Breast epithelium (tissue), 4 donors: ENCODE data around the gene ZC3H14. TPM values are rescaled to one million over a fixed set of nuclear protein-coding genes. Genes with fewer than 3 reads are reported as not detected.

Experiments used
- DNase-seq, 2 donors: peaks; one replicate each; pipeline ENCODE4 v3.0.0-alpha.2; 2019; ENCODE audit warnings: low spot score in 2 of 2
- H3K27ac ChIP-seq, 2 donors: fragments of 200-600 bp; sonication (generic) in 1 of 2; one replicate each; pipeline ENCODE4 v1.5.1; 2016 to 2019; ENCODE audit warnings: mild to moderate bottlenecking in 1 of 2
- H3K27me3 ChIP-seq, 2 donors: fragments of 200-600 bp; sonication (generic) in 1 of 2; one replicate each; pipeline versions ENCODE4 v1.5.1 to v1.6.0; 2017 to 2019; ENCODE audit warnings: control low read depth in 1 of 2, mild to moderate bottlenecking in 1 of 2
- H3K36me3 ChIP-seq: fragments of 200-600 bp; one replicate; pipeline ENCODE4 v1.5.1; 2019
- H3K4me1 ChIP-seq, 2 donors: fragments of 200-600 bp; sonication (generic); one replicate each; pipeline ENCODE4 v1.5.1; 2016 to 2019; ENCODE audit warnings: control low read depth in 1 of 2
- H3K4me3 ChIP-seq, 3 donors: fragments of 200-600 bp; sonication (generic); 1 replicate in 2 of 3; 2 replicates in 1 of 3; pipeline ENCODE4 v1.5.1; 2016 to 2019; ENCODE audit warnings: mild to moderate bottlenecking in 3 of 3, moderate library complexity in 2 of 3
- H3K9me3 ChIP-seq, 2 donors: fragments of 200-600 bp; sonication (generic) in 1 of 2; one replicate each; pipeline ENCODE4 v1.5.1; 2016 to 2019; ENCODE audit warnings: control low read depth in 1 of 2
- POLR2A ChIP-seq: fragments of 450-650 bp; IDR thresholded peaks from one replicate; pipeline ENCODE4 v1.6.1; 2016; ENCODE audit warnings: antibody characterized with exemption, mild to moderate bottlenecking, moderate library complexity
- POLR2AphosphoS5 ChIP-seq, 3 donors: sonication (generic); formaldehyde crosslinking; IDR thresholded peaks; one replicate each; pipeline ENCODE4 v1.6.1; 2017; ENCODE audit warnings: antibody characterized with exemption in 3 of 3
- intact Hi-C: fragments of 100-400 bp; cut with DNase I; formaldehyde crosslinking; loops from one replicate; pipeline ENCODE4 v1.15.1; 2023; ENCODE audit warnings: low total_unique reads
- total RNA-seq, 3 donors: library from RNA; depleted of rRNA; stranded (reverse); fragments of >200 nt; gene quantifications; one replicate each; pipeline ENCODE4 v1.1.0, GENCODE V29; 2016
- TF ChIP-seq, protein P1 (sequence below), 3 donors: fragments of 450-650 bp; IDR thresholded peaks; one replicate each; pipeline ENCODE4 v1.5.1; 2016 to 2017; ENCODE audit warnings: antibody characterized with exemption in 3 of 3, mild to moderate bottlenecking in 3 of 3, moderate library complexity in 3 of 3

ZC3H14 gene
- total RNA-seq: 100 to 1,000 TPM in 1 of 3 donors, 10 to 100 TPM in 2; 75.7 to 102 (median 76.7) TPM

DNA sequence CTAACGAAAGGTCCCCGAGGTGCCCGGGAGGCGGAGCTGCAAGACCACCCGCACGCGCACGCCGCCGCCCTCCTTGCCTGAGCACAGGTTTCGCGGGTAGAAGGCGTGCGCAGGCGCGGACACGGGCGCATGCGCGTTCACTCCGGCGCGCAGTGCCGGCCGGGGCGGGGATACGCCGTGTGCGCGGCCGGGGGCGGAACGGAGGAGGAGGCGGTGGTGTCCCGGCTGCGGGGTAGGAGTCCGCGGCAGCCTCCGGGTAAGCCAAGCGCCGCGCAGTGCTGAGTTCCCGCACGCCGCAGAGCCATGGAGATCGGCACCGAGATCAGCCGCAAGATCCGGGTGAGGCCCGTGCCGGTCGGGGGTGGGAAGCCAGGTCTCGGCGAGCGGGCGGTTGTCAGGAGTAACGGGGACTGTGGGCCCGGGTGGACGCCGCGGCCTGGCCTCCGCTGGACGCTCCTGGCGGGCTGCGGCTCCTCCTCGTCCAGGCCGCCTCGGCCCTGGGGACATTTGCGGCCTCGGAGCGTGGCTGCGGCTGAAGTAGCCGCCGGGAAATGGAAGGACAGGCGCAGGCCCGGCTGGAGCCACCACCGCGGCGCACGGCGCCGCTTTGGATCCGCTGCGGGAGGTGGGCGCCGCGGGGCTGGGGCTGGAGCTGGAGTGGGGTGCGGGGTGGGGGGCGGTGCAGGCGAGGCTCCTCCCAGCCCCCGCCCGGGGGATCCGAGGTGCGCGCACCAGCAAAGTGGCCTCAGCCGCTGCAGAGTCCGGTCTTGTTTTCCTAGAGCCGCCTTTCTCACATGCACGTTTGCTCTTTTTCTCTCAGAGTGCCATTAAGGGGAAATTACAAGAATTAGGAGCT lies at the start of gene ZC3H14:
TSS of gene ZC3H14 (plus strand) at position 207 of the 856 bp plus-strand sequence. CDS start at position 304, 97 bp downstream.
- intact Hi-C loops: no loop called here
- Histone ChIP-seq H3K27me3 (no peaks in the 10 kb centered on the region), H3K36me3 (no peaks in the 10 kb centered on the region), H3K27ac (peak within 1 kb of the TSS; percentile 87 to 97), H3K4me1 (no peaks in the 10 kb centered on the region), H3K4me3 (peak within 1 kb of the TSS; percentile 73 to 98 (median 77)), H3K9me3 (no peaks in the 10 kb centered on the region)
- TF ChIP-seq POLR2AphosphoS5 (IDR thresholded peaks at IDR 0.05) (peak; percentile 60 to 82 (median 75)), POLR2A (peak; percentile 51)
- TF ChIP-seq, protein P1, sequence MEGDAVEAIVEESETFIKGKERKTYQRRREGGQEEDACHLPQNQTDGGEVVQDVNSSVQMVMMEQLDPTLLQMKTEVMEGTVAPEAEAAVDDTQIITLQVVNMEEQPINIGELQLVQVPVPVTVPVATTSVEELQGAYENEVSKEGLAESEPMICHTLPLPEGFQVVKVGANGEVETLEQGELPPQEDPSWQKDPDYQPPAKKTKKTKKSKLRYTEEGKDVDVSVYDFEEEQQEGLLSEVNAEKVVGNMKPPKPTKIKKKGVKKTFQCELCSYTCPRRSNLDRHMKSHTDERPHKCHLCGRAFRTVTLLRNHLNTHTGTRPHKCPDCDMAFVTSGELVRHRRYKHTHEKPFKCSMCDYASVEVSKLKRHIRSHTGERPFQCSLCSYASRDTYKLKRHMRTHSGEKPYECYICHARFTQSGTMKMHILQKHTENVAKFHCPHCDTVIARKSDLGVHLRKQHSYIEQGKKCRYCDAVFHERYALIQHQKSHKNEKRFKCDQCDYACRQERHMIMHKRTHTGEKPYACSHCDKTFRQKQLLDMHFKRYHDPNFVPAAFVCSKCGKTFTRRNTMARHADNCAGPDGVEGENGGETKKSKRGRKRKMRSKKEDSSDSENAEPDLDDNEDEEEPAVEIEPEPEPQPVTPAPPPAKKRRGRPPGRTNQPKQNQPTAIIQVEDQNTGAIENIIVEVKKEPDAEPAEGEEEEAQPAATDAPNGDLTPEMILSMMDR (IDR thresholded peaks at IDR 0.05): peak in 1 of 3 donors; percentile 8
- DNase-seq: peak; percentile 57 to 75

- intact Hi-C loops: no loop called here
Measured at GRCh38 chr14:88515499-88516221, 47.2 kb upstream of the ZC3H14 start.

DNA sequence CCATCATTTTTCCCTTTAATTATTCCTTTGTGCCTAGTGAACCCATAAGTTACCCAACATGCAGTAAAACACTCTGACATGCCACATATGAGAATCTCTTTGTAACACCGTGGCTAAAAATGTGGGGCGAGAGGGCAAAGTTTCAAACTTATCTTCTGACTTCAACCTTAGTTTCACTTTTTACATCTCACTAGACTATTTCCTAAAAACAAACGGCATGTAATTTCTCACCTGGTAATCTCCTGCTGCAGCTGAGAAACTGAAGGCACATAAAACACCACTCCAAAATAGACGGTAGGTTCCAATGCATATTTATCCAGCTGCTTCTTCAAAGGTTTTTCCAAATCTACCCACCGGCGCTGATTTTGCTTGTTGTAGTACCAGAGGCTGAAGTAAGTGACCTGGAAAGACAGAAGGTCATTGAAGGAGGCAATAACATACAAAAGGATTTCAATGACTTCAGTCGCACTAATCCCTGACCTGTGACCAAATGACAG lies 45.9 kb upstream of the ZC3H14 start:
- H3K36me3 ChIP-seq: no peaks in the 10 kb centered on the region
- H3K27me3 ChIP-seq: no peaks in the 10 kb centered on the region
- H3K9me3 ChIP-seq: no peaks in the 10 kb centered on the region
- no peaks in the 10 kb centered on the region for H3K4me1 ChIP-seq
- TF ChIP-seq, protein P1 (IDR thresholded peaks at IDR 0.05): no peak
- TF ChIP-seq POLR2A (no peak), POLR2AphosphoS5 (IDR thresholded peaks at IDR 0.05) (no peak)
- no peak overlapping the region for H3K27ac ChIP-seq
- intact Hi-C loops: no loop called here
- no peak for DNase-seq
- H3K4me3 ChIP-seq: no peak overlapping the region

More at GRCh38 chr14:88515499-88516221, 47.2 kb upstream of the ZC3H14 start:
- Histone ChIP-seq H3K27me3 (no peaks in the 10 kb centered on the region), H3K4me1 (no peaks in the 10 kb centered on the region), H3K36me3 (no peaks in the 10 kb centered on the region), H3K27ac (no peak overlapping the region), H3K4me3 (no peak overlapping the region), H3K9me3 (no peaks in the 10 kb centered on the region)
- TF ChIP-seq POLR2AphosphoS5 (IDR thresholded peaks at IDR 0.05) (no peak), POLR2A (no peak)
- TF ChIP-seq, protein P1 (IDR thresholded peaks at IDR 0.05): no peak
- DNase-seq: no peak

GRCh38 chr14:88518592-88519512 lies 44.0 kb upstream of the ZC3H14 start:
- H3K4me1 ChIP-seq: no peaks in the 10 kb centered on the region
- no peak for DNase-seq
- H3K27me3 ChIP-seq: no peaks in the 10 kb centered on the region
- H3K9me3 ChIP-seq: no peaks in the 10 kb centered on the region
- intact Hi-C loops: no loop called here
- TF ChIP-seq POLR2AphosphoS5 (IDR thresholded peaks at IDR 0.05) (no peak), POLR2A (no peak)
- TF ChIP-seq, protein P1 (IDR thresholded peaks at IDR 0.05): no peak
- no peak overlapping the region for H3K4me3 ChIP-seq
- H3K36me3 ChIP-seq: no peaks in the 10 kb centered on the region
- H3K27ac ChIP-seq: no peak overlapping the region
